ENCODE measurements around the gene AOPEP. TPM values are rescaled to one million over a fixed set of nuclear protein-coding genes. Genes with fewer than 3 reads are reported as not detected.

AOPEP gene
- total RNA-seq, 4 donors from 2014 or later: 18.8 to 81.0 (median 32.1) TPM

DNA sequence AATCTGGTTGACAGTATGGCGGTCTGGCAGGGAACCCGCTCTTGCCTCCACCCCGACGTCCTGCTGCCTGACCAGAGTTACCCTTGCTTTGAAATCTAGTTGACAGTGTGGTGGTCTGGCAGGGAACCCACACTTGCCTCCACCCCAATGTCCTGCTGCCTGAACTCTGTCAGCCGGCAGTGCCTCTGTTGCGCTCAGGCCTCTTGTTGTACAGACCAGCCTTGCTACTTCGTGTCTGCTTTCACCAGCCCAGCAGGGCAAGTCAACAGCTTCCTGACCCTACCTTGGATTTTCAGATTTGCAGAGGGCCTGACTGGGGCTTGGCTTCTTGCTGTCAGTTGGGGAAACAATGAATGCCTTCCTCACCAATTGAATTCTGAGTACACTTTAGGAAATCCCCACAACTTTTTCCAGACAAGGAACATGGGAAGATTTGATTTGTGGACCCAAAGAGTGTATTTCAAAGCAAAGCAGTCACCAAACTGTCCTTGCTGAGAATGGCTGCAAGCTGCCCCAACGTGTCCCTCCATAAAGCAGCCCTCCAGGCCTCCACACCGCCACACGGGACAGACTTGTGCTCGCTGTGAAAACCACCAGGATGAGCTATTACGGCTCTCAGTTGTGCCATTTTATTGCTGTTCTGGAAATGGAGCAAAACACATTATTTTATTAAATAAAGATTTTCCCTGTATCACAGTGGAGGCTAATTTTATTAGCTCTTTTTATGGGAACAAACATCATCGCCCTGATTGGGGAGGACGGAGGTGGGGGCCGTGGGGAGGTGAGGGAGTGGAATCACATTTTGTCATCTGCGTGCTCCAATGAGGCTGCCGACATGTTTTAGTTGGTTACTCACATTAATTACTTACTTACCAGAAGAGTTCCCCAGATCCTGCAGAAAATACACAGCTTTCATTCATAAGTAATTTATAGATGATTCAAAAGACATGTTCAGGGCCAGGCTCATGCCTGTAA is 189.3 kb downstream of the AOPEP start:
- TF ChIP-seq, protein P1, sequence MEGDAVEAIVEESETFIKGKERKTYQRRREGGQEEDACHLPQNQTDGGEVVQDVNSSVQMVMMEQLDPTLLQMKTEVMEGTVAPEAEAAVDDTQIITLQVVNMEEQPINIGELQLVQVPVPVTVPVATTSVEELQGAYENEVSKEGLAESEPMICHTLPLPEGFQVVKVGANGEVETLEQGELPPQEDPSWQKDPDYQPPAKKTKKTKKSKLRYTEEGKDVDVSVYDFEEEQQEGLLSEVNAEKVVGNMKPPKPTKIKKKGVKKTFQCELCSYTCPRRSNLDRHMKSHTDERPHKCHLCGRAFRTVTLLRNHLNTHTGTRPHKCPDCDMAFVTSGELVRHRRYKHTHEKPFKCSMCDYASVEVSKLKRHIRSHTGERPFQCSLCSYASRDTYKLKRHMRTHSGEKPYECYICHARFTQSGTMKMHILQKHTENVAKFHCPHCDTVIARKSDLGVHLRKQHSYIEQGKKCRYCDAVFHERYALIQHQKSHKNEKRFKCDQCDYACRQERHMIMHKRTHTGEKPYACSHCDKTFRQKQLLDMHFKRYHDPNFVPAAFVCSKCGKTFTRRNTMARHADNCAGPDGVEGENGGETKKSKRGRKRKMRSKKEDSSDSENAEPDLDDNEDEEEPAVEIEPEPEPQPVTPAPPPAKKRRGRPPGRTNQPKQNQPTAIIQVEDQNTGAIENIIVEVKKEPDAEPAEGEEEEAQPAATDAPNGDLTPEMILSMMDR (IDR thresholded peaks at IDR 0.05; ENCODE audit: low read depth): no peak

DNA sequence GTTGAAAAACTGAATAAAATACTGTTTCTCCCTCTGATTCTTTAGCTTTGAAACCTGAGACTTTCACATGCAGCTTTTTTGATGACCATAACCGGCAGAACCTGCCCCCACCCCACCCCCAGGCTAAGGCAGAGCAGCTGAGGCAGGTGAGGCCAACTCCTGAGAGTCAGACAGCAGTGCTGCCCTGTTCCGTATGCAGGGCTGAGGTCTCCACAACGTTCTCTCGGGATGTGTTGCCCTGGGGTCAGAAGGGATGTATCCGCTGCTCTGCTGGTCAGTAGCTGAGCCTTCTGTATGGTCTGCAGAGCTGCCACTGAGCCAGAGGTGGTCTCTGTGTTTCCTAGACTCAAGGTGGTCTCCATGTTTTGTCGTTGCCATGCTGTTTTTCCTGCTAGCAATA is 190.5 kb downstream of the AOPEP start:
- TF ChIP-seq, protein P1 (IDR thresholded peaks at IDR 0.05; ENCODE audit: low read depth): no peak

DNA sequence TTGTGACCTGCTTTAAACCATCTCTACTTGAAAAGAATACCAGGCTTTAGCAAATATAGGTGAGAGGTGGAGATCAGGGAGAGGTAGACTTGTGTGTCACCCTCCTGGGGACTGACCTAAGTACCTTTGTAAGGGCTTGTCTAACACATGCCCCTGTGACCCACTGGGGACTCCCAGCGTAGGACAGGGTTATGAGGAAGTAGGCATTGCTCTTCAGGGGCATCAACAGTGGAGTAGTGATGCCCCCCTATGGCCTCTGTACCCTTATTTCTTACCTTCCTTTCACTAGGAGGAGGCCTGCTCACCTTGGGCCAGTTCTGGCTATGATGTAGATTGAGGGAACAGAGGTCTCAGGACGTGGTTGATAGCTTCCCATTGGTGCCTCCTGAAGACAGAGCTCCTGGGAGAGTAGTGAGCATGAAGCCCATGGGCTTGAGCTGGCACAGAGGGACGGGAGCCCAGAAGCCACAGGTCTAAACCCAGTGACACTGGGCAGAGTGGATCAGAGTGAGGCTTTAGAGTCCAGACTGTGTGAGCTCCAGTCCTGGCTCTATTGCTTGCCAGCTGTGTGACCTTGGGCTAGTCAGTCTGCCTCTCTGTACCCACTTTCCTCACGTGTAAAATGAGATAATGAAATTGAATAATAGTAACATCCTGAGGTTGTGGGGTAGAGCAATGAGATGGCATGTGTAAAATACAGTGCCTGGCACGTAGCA is 191.7 kb downstream of the AOPEP start:
- TF ChIP-seq, protein P1 (IDR thresholded peaks at IDR 0.05; ENCODE audit: low read depth): no peak

DNA sequence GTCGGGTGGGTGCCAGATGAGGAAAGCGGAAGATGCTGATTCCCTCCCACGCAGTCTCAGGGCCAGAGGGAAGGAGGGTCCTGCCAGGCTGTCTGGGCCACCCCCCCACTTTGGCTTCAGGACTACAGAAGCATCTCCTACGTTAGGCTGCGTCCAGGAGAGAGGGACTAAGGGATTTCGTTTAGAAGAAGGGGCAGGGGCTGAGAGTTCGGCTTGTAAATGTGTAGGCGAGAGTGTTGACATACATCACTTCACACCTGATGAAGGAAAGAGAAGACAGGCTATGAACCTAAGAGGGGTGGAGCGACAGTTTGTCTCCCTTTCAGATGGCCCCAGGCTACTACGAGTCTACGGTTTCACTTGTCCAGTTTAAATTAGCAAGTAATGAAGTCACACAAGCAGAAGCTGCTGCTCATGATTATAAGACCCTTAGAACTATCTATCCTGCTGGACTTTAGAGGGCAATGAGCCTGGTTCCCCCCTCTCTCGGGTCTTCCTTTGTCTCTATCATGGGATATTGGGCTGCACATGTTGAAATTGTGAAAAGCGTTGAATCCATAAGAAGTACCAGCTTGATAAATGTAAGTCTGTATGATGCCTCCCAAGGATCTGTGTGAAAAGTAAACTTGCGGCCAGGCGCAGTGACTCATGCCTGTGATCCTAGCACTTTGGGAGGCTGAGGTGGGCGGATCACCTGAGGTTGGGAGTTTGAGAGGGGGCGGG is 193.0 kb downstream of the AOPEP start:
- TF ChIP-seq, protein P1 (IDR thresholded peaks at IDR 0.05; ENCODE audit: low read depth): no peak

DNA sequence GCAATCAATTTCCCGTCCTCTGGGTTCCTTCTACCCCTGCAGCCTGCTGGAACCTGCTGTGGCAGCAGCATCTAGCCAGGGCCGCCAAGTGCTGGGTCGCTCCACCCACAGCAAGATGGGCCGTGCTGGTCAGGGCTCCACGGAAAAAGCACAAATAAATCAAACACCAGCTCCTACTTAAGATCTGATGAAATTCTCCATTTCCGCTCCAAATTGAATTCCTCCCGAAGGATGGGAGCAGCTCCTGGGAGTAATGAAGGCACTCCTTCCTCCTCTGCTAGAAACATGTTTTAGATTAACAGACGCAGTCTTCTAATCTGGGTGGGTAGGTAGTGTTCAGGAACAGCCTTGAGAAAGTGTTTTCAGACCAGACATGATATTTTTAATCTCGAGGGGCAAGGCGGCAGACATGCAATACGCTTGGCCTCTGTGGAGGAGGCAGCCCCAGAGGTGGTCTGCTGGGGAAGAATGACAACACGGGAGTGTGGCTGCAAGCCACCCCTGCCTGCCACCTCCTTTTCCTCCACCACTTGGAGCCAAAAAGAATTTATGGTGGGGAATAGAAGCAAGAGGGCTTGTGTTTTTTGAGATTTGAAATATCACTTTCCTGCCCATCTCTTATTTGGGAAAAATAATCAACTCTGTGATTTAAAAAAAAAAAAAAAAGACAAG is 194.1 kb downstream of the AOPEP start:
- TF ChIP-seq, protein P1 (IDR thresholded peaks at IDR 0.05; ENCODE audit: low read depth): no peak

DNA sequence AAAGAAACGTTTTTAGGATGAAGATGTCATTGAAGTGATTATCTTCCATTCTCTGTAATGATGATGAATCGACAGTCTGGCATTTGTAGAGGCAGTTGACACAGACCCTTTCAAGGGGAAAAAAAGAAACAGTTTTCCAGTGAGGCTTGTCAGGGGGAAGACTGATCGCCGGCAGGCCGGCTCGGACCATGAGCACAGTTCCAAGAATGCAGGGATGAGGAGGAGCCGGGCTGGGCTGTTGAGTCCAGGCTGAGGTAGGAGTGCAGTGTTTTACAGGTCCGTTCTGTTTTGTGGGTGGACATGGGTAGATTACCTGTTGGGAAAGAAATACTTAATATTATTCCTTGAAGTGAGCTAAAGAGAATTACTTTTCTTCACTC is 194.6 kb downstream of the AOPEP start:
- TF ChIP-seq, protein P1 (IDR thresholded peaks at IDR 0.05; ENCODE audit: low read depth): no peak
